Caki2 (cell line): ENCODE data around the gene PRDM5. TPM values are rescaled to one million over a fixed set of nuclear protein-coding genes. Genes with fewer than 3 reads are reported as not detected.

Source experiments
- DNase-seq: peaks from one replicate; pipeline ENCODE4 v3.0.0-alpha.2; 2015; ENCODE audit warnings: low read depth
- in situ Hi-C: cut with HindIII; loops from 2 replicates; pipeline ENCODE4 v1.10.0; 2016; ENCODE audit warnings: low sequenced_read_pairs, low pct_unique_long_range_greater_than_20kb, mixed read lengths
- total RNA-seq: library from RNA; depleted of rRNA; stranded (reverse); fragments of >200 nt; shearing (Covaris generic); gene quantifications from 2 replicates; pipeline ENCODE4 v1.2.3, GENCODE V29; 2014; ENCODE audit warnings: low replicate concordance

Gene PRDM5
- total RNA-seq, 1 experiment from 2014 or later: 4.7 TPM

DNA sequence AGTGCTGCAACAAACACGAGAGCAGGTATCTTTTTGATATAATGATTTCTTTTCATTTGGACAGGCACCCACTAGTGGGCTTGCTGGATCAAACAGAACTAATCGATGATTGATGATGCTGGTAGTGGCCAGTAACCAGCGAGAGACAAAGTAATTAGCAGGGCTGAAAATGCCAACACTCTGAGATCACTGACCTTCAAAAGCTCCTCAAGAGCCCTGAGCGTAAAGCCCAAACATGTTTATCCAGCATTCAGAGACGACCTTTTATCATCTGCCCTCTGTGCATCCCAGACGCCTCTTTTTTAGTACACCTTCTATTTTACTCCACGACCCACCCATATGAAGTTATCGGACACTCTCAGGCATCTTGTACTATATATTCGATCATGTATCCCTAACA, 186.2 kb downstream of the PRDM5 start:
- DNase-seq: no peak
- in situ Hi-C loops: no loop called here

- no peak for DNase-seq
- in situ Hi-C loops: no loop called here
Observed at GRCh38 chr4:120733968-120734367, 188.6 kb downstream of the PRDM5 start.

- no peak for DNase-seq
- in situ Hi-C loops: no loop called here
Observed at GRCh38 chr4:120733054-120733453, 189.5 kb downstream of the PRDM5 start.

- DNase-seq: peak; percentile 55
- in situ Hi-C loops: no loop called here
Observed at GRCh38 chr4:120731561-120731960, 191.0 kb downstream of the PRDM5 start.

DNA sequence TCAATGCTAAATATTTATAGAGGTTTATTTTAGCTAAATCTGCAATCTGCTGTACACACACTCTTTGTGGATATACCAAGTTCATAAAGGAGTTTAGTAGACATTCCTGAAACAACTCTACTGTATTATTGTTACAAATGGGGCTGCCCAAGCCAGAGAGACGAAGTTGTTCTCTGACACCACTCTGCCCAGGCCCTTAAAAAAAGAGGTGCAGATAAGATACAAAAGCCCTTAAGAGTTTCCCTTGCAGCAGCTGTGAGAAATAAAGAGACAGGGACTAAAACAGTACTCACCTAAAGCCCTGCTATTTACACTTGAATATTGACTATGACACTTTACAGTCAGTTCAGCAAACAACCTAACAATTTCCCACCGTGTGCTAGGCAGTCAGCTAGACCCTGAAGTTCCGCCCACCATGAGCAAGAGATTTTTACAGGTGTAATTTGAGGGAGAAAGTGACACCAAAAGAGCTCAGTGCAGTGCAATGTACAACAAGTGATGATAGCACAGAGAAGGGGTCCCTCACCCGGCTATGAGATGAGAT, 191.7 kb downstream of the PRDM5 start:
- in situ Hi-C loops: no loop called here

GRCh38 chr4:120728892-120729675, 193.4 kb downstream of the PRDM5 start:
- DNase-seq: no peak
- in situ Hi-C loops: no loop called here

More for the DNA sequence above, 191.7 kb downstream of the PRDM5 start:
- DNase-seq: no peak

DNA sequence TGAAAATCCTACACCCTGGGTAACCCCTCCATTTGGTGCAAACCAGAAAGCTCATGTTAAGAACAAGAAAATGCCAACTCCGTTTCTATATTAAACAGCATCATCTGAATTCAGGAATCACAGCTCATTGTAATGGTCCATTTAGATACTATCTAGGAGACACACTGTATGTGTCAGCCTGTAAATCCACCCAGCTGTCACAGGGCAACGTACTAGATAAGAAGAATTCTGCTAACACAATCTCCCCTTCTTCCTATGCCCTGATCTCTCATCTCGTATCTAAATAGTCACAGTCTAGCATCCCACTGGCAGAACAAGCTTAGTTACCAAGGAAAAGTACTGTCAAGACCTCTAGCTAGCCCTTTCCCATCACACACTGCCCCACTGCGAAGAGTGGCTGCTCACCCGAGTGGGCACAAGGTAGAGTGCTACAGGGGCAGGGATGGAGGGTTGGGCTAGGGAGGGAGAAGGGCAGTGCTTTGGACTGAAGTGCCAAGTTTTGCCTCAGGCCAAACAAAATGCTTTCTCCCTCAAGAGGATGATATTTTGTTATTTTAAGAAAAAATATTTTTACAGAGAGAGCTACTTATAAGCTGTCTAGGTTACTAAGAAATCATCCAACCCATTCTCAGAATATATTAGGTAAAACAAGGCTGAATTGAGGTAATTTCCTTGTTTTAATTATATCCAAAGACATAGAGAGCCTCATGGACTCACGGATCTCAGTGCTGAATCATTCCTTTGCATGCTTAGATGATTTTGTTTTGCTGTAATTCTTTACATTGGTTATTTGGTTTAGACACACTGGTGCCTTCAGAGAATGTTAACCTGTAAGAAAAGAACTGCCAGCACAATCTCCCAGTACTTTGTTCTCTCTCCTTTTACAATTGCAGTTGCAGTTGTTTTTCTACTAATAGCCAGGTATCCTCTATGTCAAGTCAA, 196.6 kb downstream of the PRDM5 start:
- peak; percentile 77 for DNase-seq
- in situ Hi-C loops: no loop called here

DNA sequence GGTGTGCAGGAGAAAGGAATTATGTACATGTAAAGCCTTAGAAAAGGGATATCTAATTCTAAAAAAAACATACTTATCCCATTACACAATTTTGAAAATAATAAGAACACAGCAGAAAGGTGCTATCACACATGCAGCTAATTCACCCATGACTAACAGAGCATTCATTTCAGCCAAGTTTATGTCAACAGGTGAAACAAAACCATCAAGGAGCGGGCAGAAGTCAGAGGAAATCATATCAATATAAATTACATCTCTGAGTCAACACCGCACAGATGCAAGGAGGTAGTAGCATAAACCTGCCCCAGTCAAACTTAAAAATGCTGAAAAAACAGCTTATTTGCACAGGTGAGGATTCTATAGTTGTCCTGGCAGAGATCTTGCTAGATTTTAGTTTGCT, 197.9 kb downstream of the PRDM5 start:
- in situ Hi-C loops: no loop called here

DNA sequence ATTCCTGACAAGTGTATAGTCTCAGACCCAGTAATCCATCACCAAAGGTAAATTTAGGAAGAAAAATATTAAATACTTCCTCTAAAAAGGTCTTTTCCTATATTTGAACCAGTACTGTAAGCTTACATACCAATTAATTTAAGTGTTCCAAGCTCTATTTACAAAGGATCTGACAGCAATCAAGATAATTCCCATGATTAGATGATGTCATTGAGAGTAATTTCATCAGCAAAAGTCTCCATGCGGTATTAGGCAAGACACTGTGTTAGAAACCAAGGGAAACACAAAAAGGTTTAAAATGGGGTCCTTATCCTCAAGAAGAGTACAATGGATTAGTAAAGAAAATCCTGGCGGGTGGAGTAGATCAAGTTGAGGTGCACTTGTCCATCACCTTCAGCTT, 198.5 kb downstream of the PRDM5 start:
- in situ Hi-C loops: no loop called here
- no peak for DNase-seq

More for the DNA sequence above, 197.9 kb downstream of the PRDM5 start:
- peak; percentile 51 for DNase-seq

DNA sequence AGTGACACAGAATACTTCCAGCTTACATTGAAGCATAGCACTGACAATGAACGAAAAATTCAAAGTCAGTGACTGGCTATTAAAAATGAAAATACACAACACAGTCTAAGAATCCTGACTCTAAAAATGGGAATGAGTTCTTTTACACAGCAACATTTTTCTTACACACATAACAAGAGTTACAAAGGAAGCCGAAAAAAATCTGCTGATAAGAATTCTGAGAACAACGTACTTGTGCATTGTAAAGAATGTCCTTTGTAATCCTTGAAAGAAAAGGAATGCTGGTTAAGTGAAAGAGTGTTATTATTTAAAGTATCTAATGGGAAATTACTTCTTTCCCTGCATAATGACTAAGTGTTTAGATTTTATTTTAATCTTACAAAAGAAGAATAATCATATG, 199.4 kb downstream of the PRDM5 start:
- in situ Hi-C loops: no loop called here
- no peak for DNase-seq

GRCh38 chr4:120722655-120723054, 199.9 kb downstream of the PRDM5 start:
- in situ Hi-C loops: no loop called here
- DNase-seq: no peak

- DNase-seq: no peak
- in situ Hi-C loops: no loop called here
Observed at GRCh38 chr4:120720354-120720934, 202.1 kb downstream of the PRDM5 start.

DNA sequence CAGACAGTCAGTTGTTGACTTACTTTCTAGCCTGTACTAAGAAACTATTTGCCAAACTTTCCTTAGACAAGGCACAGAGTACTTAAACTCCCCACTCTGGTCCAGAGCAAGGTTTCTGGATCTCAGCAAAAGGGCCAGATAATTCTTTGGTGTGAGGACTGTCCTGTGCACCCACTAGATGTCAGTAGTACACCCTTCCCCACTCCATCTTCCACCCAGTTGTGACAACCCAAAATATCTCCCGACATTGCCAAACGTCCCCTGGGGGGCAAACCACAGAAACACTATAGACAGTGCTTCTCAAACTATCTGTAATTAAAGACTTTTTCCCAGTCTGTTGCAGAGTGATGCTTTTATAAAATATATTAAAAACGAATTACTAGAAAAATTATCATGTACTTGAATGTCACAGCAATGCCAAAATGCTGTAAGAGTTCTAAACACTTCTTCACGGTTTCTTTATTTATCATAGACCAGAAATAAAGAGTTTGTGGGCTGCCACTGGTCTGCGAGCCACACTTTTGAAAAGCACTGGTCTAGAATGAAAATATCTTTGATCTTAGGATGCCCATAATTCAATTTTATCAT, 203.5 kb downstream of the PRDM5 start:
- in situ Hi-C loops: no loop called here
- no peak for DNase-seq

- DNase-seq: no peak
- in situ Hi-C loops: no loop called here
Observed at GRCh38 chr4:120716346-120716745, 206.2 kb downstream of the PRDM5 start.

GRCh38 chr4:120714417-120715010, 208.0 kb downstream of the PRDM5 start:
- in situ Hi-C loops: no loop called here
- no peak for DNase-seq

- in situ Hi-C loops: no loop called here
- no peak for DNase-seq
Observed at GRCh38 chr4:120709991-120710390, 212.5 kb downstream of the PRDM5 start.

GRCh38 chr4:120704538-120704937, 218.0 kb downstream of the PRDM5 start:
- in situ Hi-C loops: no loop called here
- no peak for DNase-seq

DNA sequence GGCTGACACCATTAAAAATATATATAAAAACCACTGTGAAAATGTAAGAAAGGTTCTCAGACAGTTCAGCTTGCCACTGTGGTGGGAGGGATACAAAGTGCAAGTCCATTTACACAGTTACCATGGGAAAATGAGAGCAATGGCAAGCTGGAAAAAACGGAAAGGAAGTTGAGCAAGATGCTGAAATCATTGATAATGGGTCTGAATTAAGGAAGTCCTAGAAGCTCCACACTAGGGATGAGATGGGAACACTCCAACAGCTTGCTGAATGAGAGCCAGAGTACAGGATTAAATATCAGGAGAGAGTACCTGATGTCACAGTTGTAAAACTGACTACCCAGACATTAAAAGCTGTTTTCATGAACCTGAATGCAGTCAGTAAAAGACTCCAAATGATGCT, 218.6 kb downstream of the PRDM5 start:
- DNase-seq: no peak
- in situ Hi-C loops: no loop called here
